Fibroblast of lung (primary cell): ENCODE data around the gene LAMA4. TPM values are rescaled to one million over a fixed set of nuclear protein-coding genes. Genes with fewer than 3 reads are reported as not detected.

Source experiments
- DNase-seq, 2 donors: peaks; one replicate each; pipeline versions ENCODE4 v3.0.0 to v3.0.0-alpha.2; 2010; ENCODE audit warnings: low read depth in 2 of 2
- H2AFZ ChIP-seq: 2 replicates; pipeline ENCODE4 v1.5.1; 2012; ENCODE audit warnings: low read length, control low read depth, inconsistent platforms
- H3K27ac ChIP-seq: 2 replicates; pipeline ENCODE4 v1.5.1; 2011; ENCODE audit warnings: low read length, control low read depth; ENCODE audit not compliant: insufficient read depth
- H3K27me3 ChIP-seq: 2 replicates; pipeline ENCODE4 v1.5.1; 2011; ENCODE audit warnings: mild to moderate bottlenecking, low read length; ENCODE audit not compliant: control insufficient read depth, insufficient read depth
- H3K36me3 ChIP-seq: 2 replicates; pipeline ENCODE4 v1.5.1; 2011; ENCODE audit warnings: low read length; ENCODE audit not compliant: control insufficient read depth, insufficient read depth
- H3K4me1 ChIP-seq: 2 replicates; pipeline ENCODE4 v1.5.1; 2011; ENCODE audit warnings: low read length; ENCODE audit not compliant: control insufficient read depth, insufficient read depth; ENCODE audit errors: extremely low read depth
- H3K4me2 ChIP-seq: 2 replicates; pipeline ENCODE4 v1.5.1; 2011; ENCODE audit warnings: low read length, control low read depth; ENCODE audit not compliant: insufficient read depth; ENCODE audit errors: extremely low read depth
- H3K4me3 ChIP-seq, 4 experiments: fragments of 200-600 bp in 1 of 4; sonication (generic) in 1 of 4; replicated peaks in 1 of 4; 2 replicates each; pipeline ENCODE4 v1.5.1; 2011 to 2016; ENCODE audit warnings: low read length in 4 of 4, low read depth in 3 of 4, mild to moderate bottlenecking in 3 of 4, control low read depth in 2 of 4, inconsistent platforms in 1 of 4, mixed read lengths in 1 of 4; ENCODE audit not compliant: insufficient read depth in 1 of 4; ENCODE audit errors: control extremely low read depth in 1 of 4
- H3K79me2 ChIP-seq: 2 replicates; pipeline ENCODE4 v1.5.1; 2012; ENCODE audit warnings: mild to moderate bottlenecking, low read length, inconsistent platforms; ENCODE audit not compliant: control insufficient read depth, insufficient read depth
- H3K9ac ChIP-seq: 2 replicates; pipeline ENCODE4 v1.5.1; 2011; ENCODE audit warnings: mild to moderate bottlenecking, low read length, control low read depth; ENCODE audit not compliant: insufficient read depth
- H3K9me3 ChIP-seq: 2 replicates; pipeline ENCODE4 v1.5.1; 2012; ENCODE audit warnings: low read depth, low read length; ENCODE audit not compliant: control insufficient read depth, insufficient read depth
- H4K20me1 ChIP-seq: 2 replicates; pipeline ENCODE4 v1.5.1; 2011; ENCODE audit warnings: low read length; ENCODE audit not compliant: control insufficient read depth, insufficient read depth; ENCODE audit errors: extremely low read depth
- EZH2 ChIP-seq: IDR thresholded peaks from 2 replicates; pipeline ENCODE4 v1.5.1; 2012; ENCODE audit warnings: low read length, control low read depth, mild to moderate bottlenecking; ENCODE audit errors: missing control alignments
- polyA plus RNA-seq, 2 donors: library from polyadenylated mRNA; depleted of rRNA in 1 of 2; stranded (reverse) in 1 of 2; unstranded in 1 of 2; fragments of >200 nt; gene quantifications; 2 replicates each; pipeline ENCODE4 v1.2.1, GENCODE V29; 2011 to 2012; ENCODE audit warnings: missing spikeins in 1 of 2
- total RNA-seq: library from RNA; depleted of rRNA; stranded (reverse); fragments of >200 nt; gene quantifications from 2 replicates; pipeline ENCODE4 v1.2.1, GENCODE V29; 2014
- TF ChIP-seq, protein P1 (sequence below), 2 donors: IDR thresholded peaks in 1 of 2; conservative IDR thresholded peaks in 1 of 2; 1 replicate in 1 of 2; 2 replicates in 1 of 2; pipeline ENCODE4 v1.5.1; 2011 to 2012; ENCODE audit warnings: low read length in 2 of 2, control low read depth in 1 of 2, inconsistent platforms in 1 of 2, low read depth in 1 of 2, mild to moderate bottlenecking in 1 of 2

The LAMA4 gene
- total and polyA plus RNA-seq, 2 donors (not counting 1 experiment from before 2014, with no cell fraction given): 636 to 662 TPM

DNA sequence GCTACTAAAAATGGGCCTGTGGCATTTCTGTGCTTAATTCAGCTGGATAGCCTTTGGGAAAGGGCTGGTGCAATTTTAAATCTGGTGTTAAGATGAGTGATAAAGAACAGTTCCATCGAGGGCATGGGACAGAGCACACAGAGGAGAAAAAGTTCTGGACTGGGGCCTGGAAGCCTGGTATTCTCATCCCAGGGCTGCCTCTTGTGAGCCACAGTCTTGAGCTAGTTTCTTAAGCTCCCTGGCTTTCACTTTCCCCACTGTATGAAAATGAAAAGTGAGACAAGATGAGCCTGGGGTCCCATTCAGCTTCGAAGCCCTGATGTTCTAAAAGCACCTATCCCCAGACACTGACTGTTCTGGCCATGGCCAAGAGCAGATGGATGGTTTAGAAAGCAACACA lies 14.3 kb upstream of the LAMA4 start:
- no peaks in the 10 kb centered on the region for H4K20me1 ChIP-seq
- no peak for DNase-seq
- no peaks in the 10 kb centered on the region for H3K4me1 ChIP-seq
- no peak overlapping the region for H3K27ac ChIP-seq
- no peak overlapping the region for H3K9ac ChIP-seq
- H3K27me3 ChIP-seq: no peaks in the 10 kb centered on the region
- peak overlapping the region; percentile 27 for H3K4me2 ChIP-seq
- no peaks in the 10 kb centered on the region for H3K36me3 ChIP-seq
- H3K4me3 ChIP-seq: no peak overlapping the region
- H2AFZ ChIP-seq: no peak overlapping the region
- TF ChIP-seq, protein P1, sequence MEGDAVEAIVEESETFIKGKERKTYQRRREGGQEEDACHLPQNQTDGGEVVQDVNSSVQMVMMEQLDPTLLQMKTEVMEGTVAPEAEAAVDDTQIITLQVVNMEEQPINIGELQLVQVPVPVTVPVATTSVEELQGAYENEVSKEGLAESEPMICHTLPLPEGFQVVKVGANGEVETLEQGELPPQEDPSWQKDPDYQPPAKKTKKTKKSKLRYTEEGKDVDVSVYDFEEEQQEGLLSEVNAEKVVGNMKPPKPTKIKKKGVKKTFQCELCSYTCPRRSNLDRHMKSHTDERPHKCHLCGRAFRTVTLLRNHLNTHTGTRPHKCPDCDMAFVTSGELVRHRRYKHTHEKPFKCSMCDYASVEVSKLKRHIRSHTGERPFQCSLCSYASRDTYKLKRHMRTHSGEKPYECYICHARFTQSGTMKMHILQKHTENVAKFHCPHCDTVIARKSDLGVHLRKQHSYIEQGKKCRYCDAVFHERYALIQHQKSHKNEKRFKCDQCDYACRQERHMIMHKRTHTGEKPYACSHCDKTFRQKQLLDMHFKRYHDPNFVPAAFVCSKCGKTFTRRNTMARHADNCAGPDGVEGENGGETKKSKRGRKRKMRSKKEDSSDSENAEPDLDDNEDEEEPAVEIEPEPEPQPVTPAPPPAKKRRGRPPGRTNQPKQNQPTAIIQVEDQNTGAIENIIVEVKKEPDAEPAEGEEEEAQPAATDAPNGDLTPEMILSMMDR (conservative IDR thresholded peaks at IDR 0.05 in 1 of 2, IDR thresholded peaks at IDR 0.05 in 1 of 2; ENCODE audit: low read depth in 1 of 2, low read length in 2 of 2): no peak
- no peak for TF ChIP-seq EZH2
- H3K9me3 ChIP-seq: no peaks in the 10 kb centered on the region
- H3K79me2 ChIP-seq: no peaks in the 10 kb centered on the region

DNA sequence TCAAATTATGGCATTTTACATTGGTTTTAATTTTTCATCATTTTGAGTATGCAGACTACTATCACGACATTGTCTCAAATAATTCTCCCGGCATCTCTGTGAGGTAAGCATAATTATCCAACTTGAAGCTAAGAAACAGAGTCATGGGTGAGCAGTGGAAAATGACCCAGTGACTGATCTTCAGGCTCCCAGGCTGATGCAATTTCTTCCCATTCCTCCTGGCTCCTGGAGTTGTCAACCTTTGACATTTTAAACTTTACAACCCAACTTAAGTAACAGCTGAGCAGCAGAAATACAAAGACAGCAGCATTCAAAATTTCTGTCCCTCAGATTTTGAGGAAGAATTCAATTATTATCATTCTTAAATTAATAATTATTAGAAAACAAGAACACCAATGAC lies 13.7 kb upstream of the LAMA4 start:
- Histone ChIP-seq H4K20me1 (no peaks in the 10 kb centered on the region), H3K4me3 (no peak overlapping the region), H3K4me2 (no peak overlapping the region), H3K9me3 (no peaks in the 10 kb centered on the region), H3K79me2 (no peaks in the 10 kb centered on the region), H3K27ac (no peak overlapping the region), H2AFZ (no peak overlapping the region), H3K27me3 (no peaks in the 10 kb centered on the region), H3K36me3 (no peaks in the 10 kb centered on the region), H3K9ac (no peak overlapping the region), H3K4me1 (no peaks in the 10 kb centered on the region)
- TF ChIP-seq EZH2: no peak
- TF ChIP-seq, protein P1 (conservative IDR thresholded peaks at IDR 0.05 in 1 of 2, IDR thresholded peaks at IDR 0.05 in 1 of 2; ENCODE audit: low read depth in 1 of 2, low read length in 2 of 2): no peak
- DNase-seq: no peak

DNA sequence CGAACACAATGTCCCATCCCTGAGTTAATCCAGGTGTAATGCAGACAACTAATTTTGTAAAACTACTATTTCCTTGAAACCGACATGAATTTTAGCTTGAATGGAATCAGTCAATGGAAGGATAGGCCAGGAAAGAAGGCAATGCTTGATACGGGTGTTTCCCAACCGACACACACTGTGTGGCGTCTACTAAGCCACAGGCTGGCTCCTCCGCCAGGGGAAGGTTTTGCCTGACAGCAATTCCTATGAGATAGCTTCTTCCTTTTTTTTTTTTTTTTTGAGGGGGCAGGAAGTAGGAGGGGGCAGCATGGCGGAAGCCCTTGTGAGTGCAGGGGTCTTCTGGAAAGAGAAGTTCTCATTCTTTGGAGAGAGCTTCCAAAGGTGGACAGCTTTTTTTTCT lies 12.0 kb upstream of the LAMA4 start:
- Histone ChIP-seq H3K27me3 (no peaks in the 10 kb centered on the region), H3K4me3 (no peak overlapping the region), H4K20me1 (no peaks in the 10 kb centered on the region), H3K79me2 (no peaks in the 10 kb centered on the region), H3K9me3 (no peaks in the 10 kb centered on the region), H3K4me2 (no peak overlapping the region), H3K36me3 (no peaks in the 10 kb centered on the region), H3K9ac (no peak overlapping the region), H3K4me1 (no peaks in the 10 kb centered on the region), H3K27ac (no peak overlapping the region), H2AFZ (no peak overlapping the region)
- no peak for DNase-seq
- TF ChIP-seq EZH2: no peak
- TF ChIP-seq, protein P1 (conservative IDR thresholded peaks at IDR 0.05 in 1 of 2, IDR thresholded peaks at IDR 0.05 in 1 of 2; ENCODE audit: low read depth in 1 of 2, low read length in 2 of 2): no peak
